Suprapubic skin (tissue), 4 donors: Measurements from ENCODE around the gene TAS1R1.

Experiments used
- EP300 ChIP-seq: sonication (generic); formaldehyde crosslinking; IDR thresholded peaks from one replicate; pipeline ENCODE4 v1.6.1; 2017; ENCODE audit warnings: antibody characterized with exemption
- POLR2A ChIP-seq, 2 donors: fragments of 450-650 bp; IDR thresholded peaks; one replicate each; pipeline ENCODE4 v1.6.1; 2017; ENCODE audit warnings: antibody characterized with exemption in 2 of 2, mild to moderate bottlenecking in 2 of 2, moderate library complexity in 2 of 2
- POLR2AphosphoS5 ChIP-seq, 3 donors: sonication (generic); formaldehyde crosslinking; IDR thresholded peaks; one replicate each; pipeline ENCODE4 v1.6.1; 2017; ENCODE audit warnings: antibody characterized with exemption in 3 of 3
- TF ChIP-seq, protein P1 (sequence below), 2 donors: fragments of 200-600 bp in 1 of 2; fragments of 450-650 bp in 1 of 2; sonication (generic) in 1 of 2; IDR thresholded peaks; one replicate each; pipeline ENCODE4 v1.5.1; 2016 to 2019; ENCODE audit warnings: antibody characterized with exemption in 2 of 2, mild to moderate bottlenecking in 1 of 2, moderate library complexity in 1 of 2

DNA sequence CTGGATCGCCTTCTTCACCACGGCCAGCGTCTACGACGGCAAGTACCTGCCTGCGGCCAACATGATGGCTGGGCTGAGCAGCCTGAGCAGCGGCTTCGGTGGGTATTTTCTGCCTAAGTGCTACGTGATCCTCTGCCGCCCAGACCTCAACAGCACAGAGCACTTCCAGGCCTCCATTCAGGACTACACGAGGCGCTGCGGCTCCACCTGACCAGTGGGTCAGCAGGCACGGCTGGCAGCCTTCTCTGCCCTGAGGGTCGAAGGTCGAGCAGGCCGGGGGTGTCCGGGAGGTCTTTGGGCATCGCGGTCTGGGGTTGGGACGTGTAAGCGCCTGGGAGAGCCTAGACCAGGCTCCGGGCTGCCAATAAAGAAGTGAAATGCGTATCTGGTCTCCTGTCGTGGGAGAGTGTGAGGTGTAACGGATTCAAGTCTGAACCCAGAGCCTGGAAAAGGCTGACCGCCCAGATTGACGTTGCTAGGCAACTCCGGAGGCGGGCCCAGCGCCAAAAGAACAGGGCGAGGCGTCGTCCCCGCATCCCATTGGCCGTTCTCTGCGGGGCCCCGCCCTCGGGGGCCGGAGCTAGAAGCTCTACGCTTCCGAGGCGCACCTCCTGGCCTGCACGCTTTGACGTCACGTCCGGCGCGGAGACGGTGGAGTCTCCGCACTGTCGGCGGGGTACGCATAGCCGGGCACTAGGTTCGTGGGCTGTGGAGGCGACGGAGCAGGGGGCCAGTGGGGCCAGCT lies 24.4 kb downstream of the TAS1R1 start, which contains the start of gene ZBTB48:
- TF ChIP-seq, protein P1, sequence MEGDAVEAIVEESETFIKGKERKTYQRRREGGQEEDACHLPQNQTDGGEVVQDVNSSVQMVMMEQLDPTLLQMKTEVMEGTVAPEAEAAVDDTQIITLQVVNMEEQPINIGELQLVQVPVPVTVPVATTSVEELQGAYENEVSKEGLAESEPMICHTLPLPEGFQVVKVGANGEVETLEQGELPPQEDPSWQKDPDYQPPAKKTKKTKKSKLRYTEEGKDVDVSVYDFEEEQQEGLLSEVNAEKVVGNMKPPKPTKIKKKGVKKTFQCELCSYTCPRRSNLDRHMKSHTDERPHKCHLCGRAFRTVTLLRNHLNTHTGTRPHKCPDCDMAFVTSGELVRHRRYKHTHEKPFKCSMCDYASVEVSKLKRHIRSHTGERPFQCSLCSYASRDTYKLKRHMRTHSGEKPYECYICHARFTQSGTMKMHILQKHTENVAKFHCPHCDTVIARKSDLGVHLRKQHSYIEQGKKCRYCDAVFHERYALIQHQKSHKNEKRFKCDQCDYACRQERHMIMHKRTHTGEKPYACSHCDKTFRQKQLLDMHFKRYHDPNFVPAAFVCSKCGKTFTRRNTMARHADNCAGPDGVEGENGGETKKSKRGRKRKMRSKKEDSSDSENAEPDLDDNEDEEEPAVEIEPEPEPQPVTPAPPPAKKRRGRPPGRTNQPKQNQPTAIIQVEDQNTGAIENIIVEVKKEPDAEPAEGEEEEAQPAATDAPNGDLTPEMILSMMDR (IDR thresholded peaks at IDR 0.05) = no peak
- TF ChIP-seq POLR2AphosphoS5 (IDR thresholded peaks at IDR 0.05) (peak; percentile 87 to 94 (median 93)), POLR2A (IDR thresholded peaks at IDR 0.05) (peak; percentile 65 to 92), EP300 (no peak)
